ENCODE measurements around the gene ZDHHC23. TPM values are rescaled to one million over a fixed set of nuclear protein-coding genes. Genes with fewer than 3 reads are reported as not detected.

Gene ZDHHC23
- total RNA-seq, 3 donors from 2014 or later = 2.8 to 3.9 (median 3.8) TPM

GRCh38 chr3:113963879-113964278, 16.1 kb downstream of the ZDHHC23 start:
- no peak for ATAC-seq
- Mint-ChIP-seq H3K36me3 (ENCODE audit: insufficient read depth) (peaks cover 11% of the 10 kb centered on the region), H3K4me3 (no peak overlapping the region), H3K27me3 (ENCODE audit: low read depth) (no peaks in the 10 kb centered on the region), H3K4me1 (ENCODE audit: low read depth) (peaks cover 8% of the 10 kb centered on the region), H3K9me3 (no peaks in the 10 kb centered on the region)
- no peak for DNase-seq

- no peaks in the 10 kb centered on the region for H3K27me3 Mint-ChIP-seq (ENCODE audit: low read depth)
- ATAC-seq (no peak), DNase-seq (no peak)
- H3K9me3 Mint-ChIP-seq = peaks cover 5% of the 10 kb centered on the region
- H3K36me3 Mint-ChIP-seq (ENCODE audit: insufficient read depth) = peaks cover 7% of the 10 kb centered on the region
- H3K4me1 Mint-ChIP-seq (ENCODE audit: low read depth) = peaks cover 8% of the 10 kb centered on the region
- no peak overlapping the region for H3K4me3 Mint-ChIP-seq
These were observed 18.4 kb downstream of the ZDHHC23 start for GRCh38 chr3:113966172-113966571.

- ATAC-seq (no peak), DNase-seq (no peak)
- Mint-ChIP-seq H3K4me1 (ENCODE audit: low read depth) (peaks cover 6% of the 10 kb centered on the region), H3K36me3 (ENCODE audit: insufficient read depth) (peaks cover 16% of the 10 kb centered on the region), H3K27me3 (ENCODE audit: low read depth) (no peaks in the 10 kb centered on the region), H3K9me3 (peaks cover 32% of the 10 kb centered on the region), H3K4me3 (no peak overlapping the region)
These were observed 21.2 kb downstream of the ZDHHC23 start for GRCh38 chr3:113968986-113969385.

GRCh38 chr3:113977822-113978221, 30.0 kb downstream of the ZDHHC23 start:
- DNase-seq (no peak), ATAC-seq (no peak)
- peaks cover 51% of the 10 kb centered on the region for H3K36me3 Mint-ChIP-seq (ENCODE audit: insufficient read depth)
- H3K9me3 Mint-ChIP-seq = peaks cover 18% of the 10 kb centered on the region
- H3K4me3 Mint-ChIP-seq = no peak overlapping the region
- no peaks in the 10 kb centered on the region for H3K4me1 Mint-ChIP-seq (ENCODE audit: low read depth)
- no peaks in the 10 kb centered on the region for H3K27me3 Mint-ChIP-seq (ENCODE audit: low read depth)

GRCh38 chr3:113979916-113980315, 32.1 kb downstream of the ZDHHC23 start:
- H3K36me3 Mint-ChIP-seq (ENCODE audit: insufficient read depth) = peaks cover 47% of the 10 kb centered on the region

GRCh38 chr3:113981803-113982202, 34.0 kb downstream of the ZDHHC23 start:
- peaks cover 49% of the 10 kb centered on the region for H3K36me3 Mint-ChIP-seq (ENCODE audit: insufficient read depth)
- DNase-seq = no peak
- ATAC-seq = no peak
- peaks cover 5% of the 10 kb centered on the region for H3K4me1 Mint-ChIP-seq (ENCODE audit: low read depth)
- H3K9me3 Mint-ChIP-seq = no peaks in the 10 kb centered on the region
- H3K4me3 Mint-ChIP-seq = no peak overlapping the region
- no peaks in the 10 kb centered on the region for H3K27me3 Mint-ChIP-seq (ENCODE audit: low read depth)

More at GRCh38 chr3:113979916-113980315, 32.1 kb downstream of the ZDHHC23 start:
- H3K4me1 Mint-ChIP-seq (ENCODE audit: low read depth) = no peaks in the 10 kb centered on the region
- DNase-seq = no peak
- H3K9me3 Mint-ChIP-seq = peaks cover under 1% of the 10 kb centered on the region
- ATAC-seq = no peak
- no peaks in the 10 kb centered on the region for H3K27me3 Mint-ChIP-seq (ENCODE audit: low read depth)
- no peak overlapping the region for H3K4me3 Mint-ChIP-seq

- H3K36me3 Mint-ChIP-seq (ENCODE audit: insufficient read depth) = peaks cover 45% of the 10 kb centered on the region
- ATAC-seq (no peak), DNase-seq (no peak)
- no peaks in the 10 kb centered on the region for H3K9me3 Mint-ChIP-seq
- H3K27me3 Mint-ChIP-seq (ENCODE audit: low read depth) = no peaks in the 10 kb centered on the region
- H3K4me3 Mint-ChIP-seq = no peak overlapping the region
- H3K4me1 Mint-ChIP-seq (ENCODE audit: low read depth) = peaks cover 5% of the 10 kb centered on the region
These were observed 35.7 kb downstream of the ZDHHC23 start for GRCh38 chr3:113983544-113983943.

- Mint-ChIP-seq H3K4me1 (ENCODE audit: low read depth) (peaks cover 5% of the 10 kb centered on the region), H3K4me3 (no peak overlapping the region), H3K27me3 (ENCODE audit: low read depth) (no peaks in the 10 kb centered on the region), H3K36me3 (ENCODE audit: insufficient read depth) (peaks cover 37% of the 10 kb centered on the region), H3K9me3 (no peaks in the 10 kb centered on the region)
- DNase-seq = no peak
- ATAC-seq = no peak
These were observed 37.7 kb downstream of the ZDHHC23 start for GRCh38 chr3:113985541-113985940.

GRCh38 chr3:114005481-114005880, 57.7 kb downstream of the ZDHHC23 start:
- DNase-seq = no peak
- no peaks in the 10 kb centered on the region for H3K27me3 Mint-ChIP-seq (ENCODE audit: low read depth)
- no peaks in the 10 kb centered on the region for H3K4me1 Mint-ChIP-seq (ENCODE audit: low read depth)

GRCh38 chr3:114011059-114011797, 63.4 kb downstream of the ZDHHC23 start:
- Mint-ChIP-seq H3K9me3 (no peaks in the 10 kb centered on the region), H3K4me3 (no peak overlapping the region), H3K27me3 (ENCODE audit: low read depth) (no peaks in the 10 kb centered on the region), H3K4me1 (ENCODE audit: low read depth) (peaks cover 2% of the 10 kb centered on the region), H3K36me3 (ENCODE audit: insufficient read depth) (peaks cover 4% of the 10 kb centered on the region)
- ATAC-seq (no peak), DNase-seq (no peak)

More at GRCh38 chr3:114005481-114005880, 57.7 kb downstream of the ZDHHC23 start:
- Mint-ChIP-seq H3K36me3 (ENCODE audit: insufficient read depth) (peaks cover 16% of the 10 kb centered on the region), H3K4me3 (no peak overlapping the region), H3K9me3 (no peaks in the 10 kb centered on the region)
- no peak for ATAC-seq

Other genes starting within 250 kb of the ZDHHC23 start
- 100 to 1,000 TPM; 228 to 273 (median 249) TPM for gene NAA50, start 201.8 kb upstream of the ZDHHC23 start, total RNA-seq
- 10 to 100 TPM; 38.9 to 52.9 (median 44.6) TPM for gene ATP6V1A, start 201.0 kb upstream of the ZDHHC23 start, total RNA-seq
- gene GRAMD1C, start 109.2 kb upstream of the ZDHHC23 start, total RNA-seq = not detected
- 1 to 10 TPM in 1 of 3 donors, under 1 TPM in 2; 0.46 to 1.5 (median 0.53) TPM for gene CCDC191, start 108.5 kb downstream of the ZDHHC23 start, total RNA-seq
- gene QTRT2, start 108.7 kb downstream of the ZDHHC23 start, total RNA-seq = 10 to 100 TPM; 49.8 to 56.4 (median 54.0) TPM
- gene DRD3, start 231.0 kb downstream of the ZDHHC23 start, total RNA-seq = not detected